Measurements from ENCODE around the gene ATF7. TPM values are rescaled to one million over a fixed set of nuclear protein-coding genes. Genes with fewer than 3 reads are reported as not detected.

ATF7 gene
- total and polyA plus RNA-seq, 2 of the 4 experiments (the other 2 are of a cell fraction), result 7.0 to 16.3 TPM

DNA sequence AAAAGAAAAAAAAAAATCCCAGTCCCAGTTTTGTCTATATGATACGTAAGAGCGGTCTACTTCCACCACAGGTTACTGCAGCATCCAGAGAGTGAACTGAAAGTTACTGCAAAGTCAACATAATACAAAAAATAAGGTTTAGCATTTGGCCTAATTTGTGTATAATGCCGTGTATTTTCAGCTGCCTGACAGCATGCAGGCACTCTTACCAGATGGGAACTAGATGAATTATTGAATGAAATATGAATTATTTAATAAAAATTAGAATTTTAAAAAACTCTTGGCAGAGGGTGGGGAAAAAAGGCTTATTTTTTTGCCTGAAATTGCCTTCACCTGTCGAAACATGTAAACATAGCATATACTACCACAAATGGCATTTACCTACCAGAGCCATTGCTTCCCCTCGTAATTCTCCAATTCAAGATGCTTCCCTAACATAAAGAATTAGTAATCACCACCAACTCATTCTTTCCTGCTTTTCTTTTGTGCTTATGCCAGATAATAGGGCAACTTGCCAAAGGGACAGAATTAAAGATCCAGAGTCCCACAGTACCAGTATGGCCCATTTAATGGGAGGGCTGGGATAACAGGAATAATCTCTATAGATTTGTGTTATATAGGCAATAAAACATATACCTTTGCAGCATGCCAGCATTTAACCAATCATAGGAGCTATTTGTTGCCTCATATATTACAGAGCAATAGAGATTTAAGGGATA, 31.1 kb downstream of the ATF7 start:
- Histone ChIP-seq H3K14ac (replicated peaks; ENCODE audit: low read depth, low read length) (no peak overlapping the region), H2BK15ac (ENCODE audit: low read depth, low read length) (no peak overlapping the region), H2AFZ (replicated peaks; ENCODE audit: low read length, poor library complexity) (no peak overlapping the region), H4K5ac (ENCODE audit: low read depth, low read length) (no peak overlapping the region), H4K20me1 (ENCODE audit: insufficient read depth, low read length) (peaks cover 21% of the 10 kb centered on the region; the same call in 1 of the 2 replicates), H3K56ac (ENCODE audit: extremely low read depth, insufficient read depth, low read length) (no peak overlapping the region), H4K91ac (ENCODE audit: insufficient read depth, low read depth, low read length) (no peak overlapping the region), H2AK5ac (ENCODE audit: low read depth, low read length) (no peak overlapping the region), H2BK20ac (ENCODE audit: low read depth, low read length) (no peak overlapping the region), H2BK120ac (ENCODE audit: low read depth, low read length) (no peak overlapping the region), H3K9me3 (ENCODE audit: control insufficient read depth, insufficient read depth, low read length) (no peaks in the 10 kb centered on the region), H3K4ac (ENCODE audit: low read depth, low read length) (no peak overlapping the region), H3K27me3 (ENCODE audit: control insufficient read depth, insufficient read depth, low read length) (no peaks in the 10 kb centered on the region), H2AK9ac (replicated peaks; ENCODE audit: low read depth, low read length, poor library complexity) (no peak overlapping the region), H4K8ac (ENCODE audit: low read depth in 2 of 2, low read length in 2 of 2) (no peak overlapping the region), H3K9me1 (ENCODE audit: insufficient read depth, low read length) (no peaks in the 10 kb centered on the region), H3K18ac (ENCODE audit: low read depth, low read length) (no peak overlapping the region), H2BK5ac (ENCODE audit: low read depth, low read length, poor library complexity, severe bottlenecking) (no peak overlapping the region), H3K4me1 (ENCODE audit: control insufficient read depth, insufficient read depth, low read length) (peaks cover 3% of the 10 kb centered on the region; the same call in 1 of the 2 replicates), H3K36me3 (ENCODE audit: control insufficient read depth, insufficient read depth, low read length) (0 out of 2 replicates have a peak, but pooled peaks cover 2% of the 10 kb centered on the region), H3K4me2 (ENCODE audit: low read depth, low read length) (no peak overlapping the region), H3K4me3 (ENCODE audit: insufficient read depth, low read depth, low read length) (no peak overlapping the region), H3K27ac (ENCODE audit: insufficient read depth, low read length) (no peak overlapping the region), H3K23ac (ENCODE audit: low read depth, low read length) (no peak overlapping the region), H3K9ac (ENCODE audit: low read depth, low read length) (no peak overlapping the region), H3K79me1 (ENCODE audit: low read depth in 1 of 2, low read length in 2 of 2) (peaks cover 22 to 32% of the 10 kb centered on the region in 2 experiments; a peak in 3 of 4 replicates)
- TF ChIP-seq RAD21 (IDR thresholded peaks at IDR 0.05; ENCODE audit: low read length) (no peak), MAZ (IDR thresholded peaks at IDR 0.05; ENCODE audit: borderline replicate concordance, low read depth, low read length) (no peak), NFE2L2 (IDR thresholded peaks at IDR 0.05; ENCODE audit: low read depth, low read length) (no peak), CEBPB (IDR thresholded peaks at IDR 0.05; ENCODE audit: low read depth, low read length) (no peak), RCOR1 (IDR thresholded peaks at IDR 0.05; ENCODE audit: insufficient replicate concordance, low read length) (no peak), MXI1 (IDR thresholded peaks at IDR 0.05; ENCODE audit: borderline replicate concordance, low read depth, low read length) (no peak), CHD1 (IDR thresholded peaks at IDR 0.05; ENCODE audit: low read depth, low read length) (no peak), FOS (IDR thresholded peaks at IDR 0.05; ENCODE audit: low read depth, low read length) (no peak), POLR2A (IDR thresholded peaks at IDR 0.05; ENCODE audit: low read depth, low read length) (no peak), MAFK (IDR thresholded peaks at IDR 0.05; ENCODE audit: low read depth, low read length) (no peak), BHLHE40 (IDR thresholded peaks at IDR 0.05; ENCODE audit: low read depth, low read length) (no peak), SMC3 (IDR thresholded peaks at IDR 0.05; ENCODE audit: low read depth, low read length) (no peak)
- TF ChIP-seq, protein P1, sequence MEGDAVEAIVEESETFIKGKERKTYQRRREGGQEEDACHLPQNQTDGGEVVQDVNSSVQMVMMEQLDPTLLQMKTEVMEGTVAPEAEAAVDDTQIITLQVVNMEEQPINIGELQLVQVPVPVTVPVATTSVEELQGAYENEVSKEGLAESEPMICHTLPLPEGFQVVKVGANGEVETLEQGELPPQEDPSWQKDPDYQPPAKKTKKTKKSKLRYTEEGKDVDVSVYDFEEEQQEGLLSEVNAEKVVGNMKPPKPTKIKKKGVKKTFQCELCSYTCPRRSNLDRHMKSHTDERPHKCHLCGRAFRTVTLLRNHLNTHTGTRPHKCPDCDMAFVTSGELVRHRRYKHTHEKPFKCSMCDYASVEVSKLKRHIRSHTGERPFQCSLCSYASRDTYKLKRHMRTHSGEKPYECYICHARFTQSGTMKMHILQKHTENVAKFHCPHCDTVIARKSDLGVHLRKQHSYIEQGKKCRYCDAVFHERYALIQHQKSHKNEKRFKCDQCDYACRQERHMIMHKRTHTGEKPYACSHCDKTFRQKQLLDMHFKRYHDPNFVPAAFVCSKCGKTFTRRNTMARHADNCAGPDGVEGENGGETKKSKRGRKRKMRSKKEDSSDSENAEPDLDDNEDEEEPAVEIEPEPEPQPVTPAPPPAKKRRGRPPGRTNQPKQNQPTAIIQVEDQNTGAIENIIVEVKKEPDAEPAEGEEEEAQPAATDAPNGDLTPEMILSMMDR (conservative IDR thresholded peaks at IDR 0.05; ENCODE audit: low read depth, low read length), result no peak
- TF ChIP-seq, protein P2, sequence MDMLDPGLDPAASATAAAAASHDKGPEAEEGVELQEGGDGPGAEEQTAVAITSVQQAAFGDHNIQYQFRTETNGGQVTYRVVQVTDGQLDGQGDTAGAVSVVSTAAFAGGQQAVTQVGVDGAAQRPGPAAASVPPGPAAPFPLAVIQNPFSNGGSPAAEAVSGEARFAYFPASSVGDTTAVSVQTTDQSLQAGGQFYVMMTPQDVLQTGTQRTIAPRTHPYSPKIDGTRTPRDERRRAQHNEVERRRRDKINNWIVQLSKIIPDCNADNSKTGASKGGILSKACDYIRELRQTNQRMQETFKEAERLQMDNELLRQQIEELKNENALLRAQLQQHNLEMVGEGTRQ (IDR thresholded peaks at IDR 0.05; ENCODE audit: low read depth, low read length), result no peak
- TF ChIP-seq, protein P3, sequence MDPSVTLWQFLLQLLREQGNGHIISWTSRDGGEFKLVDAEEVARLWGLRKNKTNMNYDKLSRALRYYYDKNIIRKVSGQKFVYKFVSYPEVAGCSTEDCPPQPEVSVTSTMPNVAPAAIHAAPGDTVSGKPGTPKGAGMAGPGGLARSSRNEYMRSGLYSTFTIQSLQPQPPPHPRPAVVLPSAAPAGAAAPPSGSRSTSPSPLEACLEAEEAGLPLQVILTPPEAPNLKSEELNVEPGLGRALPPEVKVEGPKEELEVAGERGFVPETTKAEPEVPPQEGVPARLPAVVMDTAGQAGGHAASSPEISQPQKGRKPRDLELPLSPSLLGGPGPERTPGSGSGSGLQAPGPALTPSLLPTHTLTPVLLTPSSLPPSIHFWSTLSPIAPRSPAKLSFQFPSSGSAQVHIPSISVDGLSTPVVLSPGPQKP (IDR thresholded peaks at IDR 0.05; ENCODE audit: borderline replicate concordance, low read depth, low read length), result no peak
- BruUV-seq (replicated peaks), result no TSS peak
- ChIA-PET CTCF (no interaction called here), POLR2A (ENCODE audit: unreplicated experiment) (no interaction called here)
- in situ Hi-C loops (cut with MboI; ENCODE audit: low sequenced_read_pairs) (no loop called here), dilution Hi-C loops (cut with HindIII; ENCODE audit: low sequenced_read_pairs, unreplicated experiment) (no loop called here), intact Hi-C loops (cut with micrococcal nuclease) (no loop called here)
- WGBS, 2 experiments (ENCODE audit: extremely low coverage in 2 of 2, insufficient read length in 1 of 2), result 100% methylated on average over 1 of the region's 5 CpGs; no CpG with 5 or more reads in 1 of the 2 experiments
- ATAC-seq (ENCODE audit: low read depth), result no peak
- no peak for DNase-seq

Data from IMR-90 (cell line).